Muscle layer of colon (tissue), 2 donors: ENCODE results near the gene KCNAB2.
"Not testable (repeated sequence)": the region's sequence is repeated elsewhere in the genome, so short reads cannot be mapped to it uniquely, and the experiment has no call there.

Experiments
- H3K27ac ChIP-seq: one replicate; pipeline ENCODE4 v1.7.0; 2013; ENCODE audit warnings: low read depth, mild to moderate bottlenecking, low read length, moderate library complexity
- H3K27me3 ChIP-seq, 2 donors: one replicate each; pipeline ENCODE4 v1.7.0; 2013; ENCODE audit warnings: low read length in 2 of 2, mild to moderate bottlenecking in 2 of 2; ENCODE audit not compliant: insufficient read depth in 2 of 2, control insufficient read depth in 1 of 2
- H3K36me3 ChIP-seq: one replicate; pipeline ENCODE4 v1.7.0; 2013; ENCODE audit warnings: mild to moderate bottlenecking, low read length; ENCODE audit not compliant: insufficient read depth
- H3K4me1 ChIP-seq: one replicate; pipeline ENCODE4 v1.7.0; 2013; ENCODE audit warnings: mild to moderate bottlenecking, low read length; ENCODE audit not compliant: insufficient read depth
- H3K4me3 ChIP-seq, 2 donors: one replicate each; pipeline ENCODE4 v1.7.0; 2013; ENCODE audit warnings: low read length in 2 of 2, low read depth in 1 of 2, mild to moderate bottlenecking in 1 of 2, moderate library complexity in 1 of 2
- H3K9ac ChIP-seq: one replicate; pipeline ENCODE4 v1.7.0; 2013; ENCODE audit warnings: low read length
- H3K9me3 ChIP-seq: one replicate; pipeline ENCODE4 v1.7.0; 2013; ENCODE audit warnings: mild to moderate bottlenecking, low read length
- donor health status: abdominal sarcoma.
- donor health status: Adenocarcinoma of cecum.

Gene KCNAB2

GRCh38 chr1:6011946-6012258 lies 33.8 kb upstream of the KCNAB2 start:
- Histone ChIP-seq H3K9me3 (no peaks in the 10 kb centered on the region), H3K4me3 (no peak overlapping the region), H3K27ac (no peak overlapping the region), H3K36me3 (no peaks in the 10 kb centered on the region), H3K9ac (no peak overlapping the region), H3K27me3 (no peaks in the 10 kb centered on the region), H3K4me1 (no peaks in the 10 kb centered on the region)

- Histone ChIP-seq H3K27ac (no peak overlapping the region), H3K4me3 (no peak overlapping the region), H3K9me3 (no peaks in the 10 kb centered on the region), H3K27me3 (no peaks in the 10 kb centered on the region), H3K4me1 (no peaks in the 10 kb centered on the region), H3K36me3 (no peaks in the 10 kb centered on the region), H3K9ac (no peak overlapping the region)
These were observed 33.0 kb upstream of the KCNAB2 start for GRCh38 chr1:6012529-6013318.

- Histone ChIP-seq H3K9ac (no peak overlapping the region), H3K4me3 (no peak overlapping the region), H3K27ac (no peak overlapping the region), H3K4me1 (no peaks in the 10 kb centered on the region), H3K36me3 (no peaks in the 10 kb centered on the region), H3K27me3 (no peaks in the 10 kb centered on the region), H3K9me3 (no peaks in the 10 kb centered on the region)
These were observed 32.2 kb upstream of the KCNAB2 start for GRCh38 chr1:6013491-6013890.

- Histone ChIP-seq H3K9ac (no peak overlapping the region), H3K4me1 (no peaks in the 10 kb centered on the region), H3K27me3 (no peaks in the 10 kb centered on the region), H3K4me3 (no peak overlapping the region), H3K36me3 (no peaks in the 10 kb centered on the region), H3K27ac (no peak overlapping the region), H3K9me3 (no peaks in the 10 kb centered on the region)
These were observed 31.3 kb upstream of the KCNAB2 start for GRCh38 chr1:6014130-6014999.

- Histone ChIP-seq H3K36me3 (no peaks in the 10 kb centered on the region), H3K9ac (no peak overlapping the region), H3K27me3 (no peaks in the 10 kb centered on the region), H3K4me3 (no peak overlapping the region), H3K4me1 (no peaks in the 10 kb centered on the region), H3K9me3 (no peaks in the 10 kb centered on the region), H3K27ac (no peak overlapping the region)
These were observed 29.4 kb upstream of the KCNAB2 start for GRCh38 chr1:6016191-6016865.

GRCh38 chr1:6017654-6018053 lies 28.0 kb upstream of the KCNAB2 start:
- H3K4me3 ChIP-seq, H3K9me3 ChIP-seq, H3K27ac ChIP-seq: not testable (repeated sequence)

GRCh38 chr1:6019166-6019845 lies 26.4 kb upstream of the KCNAB2 start:
- Histone ChIP-seq H3K27ac (no peak overlapping the region), H3K9ac (no peak overlapping the region), H3K4me1 (no peaks in the 10 kb centered on the region), H3K27me3 (no peaks in the 10 kb centered on the region), H3K36me3 (no peaks in the 10 kb centered on the region), H3K9me3 (no peaks in the 10 kb centered on the region), H3K4me3 (no peak overlapping the region)

More at GRCh38 chr1:6017654-6018053, 28.0 kb upstream of the KCNAB2 start:
- not testable (repeated sequence) for H3K4me1 ChIP-seq, H3K27me3 ChIP-seq, H3K9ac ChIP-seq, H3K36me3 ChIP-seq

- H3K27me3 ChIP-seq = peaks cover 0 to 23% of the 10 kb centered on the region in 2 donors
- no peak overlapping the region for H3K27ac ChIP-seq
- H3K9me3 ChIP-seq = no peaks in the 10 kb centered on the region
- no peak overlapping the region for H3K9ac ChIP-seq
- H3K4me1 ChIP-seq = no peaks in the 10 kb centered on the region
- H3K4me3 ChIP-seq = no peak overlapping the region
- H3K36me3 ChIP-seq = no peaks in the 10 kb centered on the region
These were observed 23.5 kb upstream of the KCNAB2 start for GRCh38 chr1:6022193-6022592.

GRCh38 chr1:6023346-6023745 lies 22.3 kb upstream of the KCNAB2 start:
- H3K27me3 ChIP-seq = peaks cover 0 to 23% of the 10 kb centered on the region in 2 donors
- H3K36me3 ChIP-seq = no peaks in the 10 kb centered on the region
- no peak overlapping the region for H3K27ac ChIP-seq
- no peak overlapping the region for H3K9ac ChIP-seq
- H3K4me3 ChIP-seq = no peak overlapping the region
- H3K4me1 ChIP-seq = no peaks in the 10 kb centered on the region
- no peaks in the 10 kb centered on the region for H3K9me3 ChIP-seq

- Histone ChIP-seq H3K4me1 (no peaks in the 10 kb centered on the region), H3K27ac (no peak overlapping the region), H3K36me3 (no peaks in the 10 kb centered on the region), H3K27me3 (peaks cover 0 to 23% of the 10 kb centered on the region in 2 donors), H3K4me3 (no peak overlapping the region), H3K9me3 (no peaks in the 10 kb centered on the region), H3K9ac (no peak overlapping the region)
These were observed 21.3 kb upstream of the KCNAB2 start for GRCh38 chr1:6024376-6024775.
